Measurements from ENCODE around the gene EIF2AK3. TPM values are rescaled to one million over a fixed set of nuclear protein-coding genes. Genes with fewer than 3 reads are reported as not detected.
A peak's percentile ranks its signal among the peaks of the same experiment; 100 is the strongest.

The EIF2AK3 gene
- total and polyA plus RNA-seq, 7 donors = 3.0 to 16.6 (median 9.4) TPM

DNA sequence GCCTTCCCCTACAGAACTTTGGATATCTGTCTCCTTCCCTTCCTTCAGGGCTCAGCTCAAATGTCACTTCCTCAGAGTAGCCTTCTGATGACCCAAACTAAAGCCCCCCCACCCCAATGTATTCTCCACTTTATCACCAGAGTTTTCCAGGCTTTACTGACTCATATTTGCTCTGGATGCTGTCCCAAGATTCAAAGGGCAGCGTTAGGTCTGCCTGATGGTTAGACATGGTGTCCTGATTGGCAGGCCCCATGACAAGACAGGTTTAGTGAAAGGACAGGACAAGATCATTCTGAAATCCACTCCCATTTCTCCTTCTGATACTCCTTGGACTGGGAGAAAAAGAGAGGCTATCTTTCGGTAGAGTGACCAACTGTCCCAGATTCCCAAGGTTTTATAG lies 41.6 kb upstream of the EIF2AK3 start:
- no peaks in the 10 kb centered on the region for H3K9me3 ChIP-seq
- H3K4me3 ChIP-seq = no peak overlapping the region
- H3K27ac ChIP-seq = no peak overlapping the region
- intact Hi-C loops (cut with DNase I) = no loop called here
- H3K27me3 ChIP-seq = no peaks in the 10 kb centered on the region
- TF ChIP-seq POLR2A (IDR thresholded peaks at IDR 0.05) (no peak), EP300 (IDR thresholded peaks at IDR 0.05) (no peak), POLR2AphosphoS5 (IDR thresholded peaks at IDR 0.05) (no peak)
- TF ChIP-seq, protein P1, sequence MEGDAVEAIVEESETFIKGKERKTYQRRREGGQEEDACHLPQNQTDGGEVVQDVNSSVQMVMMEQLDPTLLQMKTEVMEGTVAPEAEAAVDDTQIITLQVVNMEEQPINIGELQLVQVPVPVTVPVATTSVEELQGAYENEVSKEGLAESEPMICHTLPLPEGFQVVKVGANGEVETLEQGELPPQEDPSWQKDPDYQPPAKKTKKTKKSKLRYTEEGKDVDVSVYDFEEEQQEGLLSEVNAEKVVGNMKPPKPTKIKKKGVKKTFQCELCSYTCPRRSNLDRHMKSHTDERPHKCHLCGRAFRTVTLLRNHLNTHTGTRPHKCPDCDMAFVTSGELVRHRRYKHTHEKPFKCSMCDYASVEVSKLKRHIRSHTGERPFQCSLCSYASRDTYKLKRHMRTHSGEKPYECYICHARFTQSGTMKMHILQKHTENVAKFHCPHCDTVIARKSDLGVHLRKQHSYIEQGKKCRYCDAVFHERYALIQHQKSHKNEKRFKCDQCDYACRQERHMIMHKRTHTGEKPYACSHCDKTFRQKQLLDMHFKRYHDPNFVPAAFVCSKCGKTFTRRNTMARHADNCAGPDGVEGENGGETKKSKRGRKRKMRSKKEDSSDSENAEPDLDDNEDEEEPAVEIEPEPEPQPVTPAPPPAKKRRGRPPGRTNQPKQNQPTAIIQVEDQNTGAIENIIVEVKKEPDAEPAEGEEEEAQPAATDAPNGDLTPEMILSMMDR (IDR thresholded peaks at IDR 0.05) = no peak
- WGBS, 2 donors = 55 to 90% methylated on average over 2 of the region's 2 CpGs
- no peaks in the 10 kb centered on the region for H3K36me3 ChIP-seq
- DNase-seq = no peak
- H3K4me1 ChIP-seq = no peaks in the 10 kb centered on the region

DNA sequence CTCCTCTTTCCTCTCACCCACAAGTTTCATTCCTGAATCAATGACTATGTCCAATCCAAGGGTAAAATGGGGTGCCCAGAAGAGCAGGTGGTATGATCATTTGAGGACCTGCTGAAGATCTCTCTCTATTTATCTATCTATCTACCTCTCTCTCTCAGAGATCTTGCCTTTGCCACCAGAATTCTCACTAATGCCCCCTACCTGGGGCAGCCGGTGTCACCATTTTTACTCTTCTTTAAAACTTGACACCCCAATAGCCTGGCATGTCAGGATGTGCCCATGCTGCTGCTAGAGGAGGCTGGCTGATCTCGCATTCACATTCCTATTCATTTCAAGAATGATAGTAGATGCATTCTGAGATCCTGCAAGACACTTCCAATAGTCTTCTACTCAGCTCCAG lies 40.0 kb upstream of the EIF2AK3 start:
- intact Hi-C loops (cut with DNase I) = no loop called here
- no peak for TF ChIP-seq POLR2AphosphoS5 (IDR thresholded peaks at IDR 0.05)
- TF ChIP-seq POLR2A (IDR thresholded peaks at IDR 0.05) = no peak
- TF ChIP-seq, protein P1 (IDR thresholded peaks at IDR 0.05) = no peak
- no peak for TF ChIP-seq EP300 (IDR thresholded peaks at IDR 0.05)
- Histone ChIP-seq H3K4me3 (no peak overlapping the region), H3K27me3 (no peaks in the 10 kb centered on the region), H3K27ac (no peak overlapping the region), H3K4me1 (no peaks in the 10 kb centered on the region), H3K9me3 (no peaks in the 10 kb centered on the region), H3K36me3 (no peaks in the 10 kb centered on the region)
- 88 to 97% methylated on average over 2 of the region's 2 CpGs for WGBS, 2 donors
- DNase-seq = no peak

DNA sequence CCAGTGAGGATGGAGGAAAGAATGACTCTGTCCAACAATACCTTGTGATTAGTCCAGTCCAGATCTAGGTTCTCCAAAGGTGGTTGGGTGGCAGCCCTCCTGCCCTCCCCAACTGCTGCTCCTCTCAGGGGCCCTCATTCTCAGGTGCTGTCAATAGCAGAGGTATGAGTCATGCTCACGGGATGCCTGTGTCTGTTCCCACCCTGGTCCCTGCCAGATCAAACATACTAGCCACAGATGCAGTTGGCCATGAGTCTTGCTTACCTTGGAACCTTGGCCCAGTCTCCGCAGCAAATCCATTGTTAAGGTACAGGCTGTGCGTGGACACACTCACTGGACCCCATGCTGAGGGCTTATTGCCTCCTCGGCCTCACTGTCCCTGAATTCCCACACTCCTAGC lies 39.3 kb upstream of the EIF2AK3 start:
- Histone ChIP-seq H3K4me3 (no peak overlapping the region), H3K27ac (no peak overlapping the region), H3K9me3 (no peaks in the 10 kb centered on the region), H3K36me3 (no peaks in the 10 kb centered on the region), H3K4me1 (no peaks in the 10 kb centered on the region), H3K27me3 (no peaks in the 10 kb centered on the region)
- intact Hi-C loops (cut with DNase I) = no loop called here
- 88 to 90% methylated on average over 4 of the region's 4 CpGs for WGBS, 2 donors
- DNase-seq = no peak
- TF ChIP-seq, protein P1 (IDR thresholded peaks at IDR 0.05) = no peak
- TF ChIP-seq POLR2AphosphoS5 (IDR thresholded peaks at IDR 0.05) (no peak), EP300 (IDR thresholded peaks at IDR 0.05) (no peak), POLR2A (IDR thresholded peaks at IDR 0.05) (no peak)

DNA sequence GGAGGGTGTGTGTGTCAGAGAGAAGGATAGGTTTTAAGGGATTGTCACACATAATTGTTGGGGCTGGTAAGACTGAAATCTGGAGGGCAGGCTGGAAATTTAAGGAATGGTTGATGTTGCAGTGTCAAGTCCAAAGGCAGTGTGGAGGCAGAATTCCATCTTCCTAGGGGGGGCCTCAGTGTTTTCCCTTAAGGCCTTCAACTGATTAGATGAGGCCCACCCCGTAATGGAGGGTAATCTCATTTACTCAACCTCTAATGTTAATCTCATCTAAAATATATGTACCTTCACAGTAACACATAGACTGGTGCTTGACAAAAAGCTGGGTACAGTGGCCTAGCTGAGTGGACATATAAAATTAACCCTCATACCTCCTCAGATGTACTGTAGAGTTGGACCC lies 33.4 kb upstream of the EIF2AK3 start:
- 95 to 98% methylated on average over 1 of the region's 1 CpG for WGBS, 2 donors

DNA sequence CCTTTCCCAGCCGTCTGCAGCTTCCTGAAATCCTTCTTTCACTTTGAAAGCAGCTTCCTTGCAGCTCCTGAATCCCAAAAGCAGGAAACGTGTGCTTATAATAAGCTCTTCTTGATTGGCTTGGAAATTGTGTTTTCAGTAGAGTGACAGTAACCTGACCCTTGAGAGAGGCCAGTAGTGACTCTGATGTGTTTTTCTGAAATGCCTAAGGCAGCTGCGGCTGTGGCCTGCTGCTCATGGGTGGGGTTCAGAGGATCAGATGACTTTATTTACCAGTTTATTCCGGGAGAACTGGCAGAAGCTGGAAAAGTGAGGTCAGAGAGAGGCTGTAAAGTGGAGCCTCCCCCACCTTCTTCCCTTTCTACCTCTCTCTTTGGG lies 32.3 kb upstream of the EIF2AK3 start:
- WGBS, 2 donors = 10 to 43% methylated on average over 4 of the region's 4 CpGs
- DNase-seq = peak; percentile 76
- no peaks in the 10 kb centered on the region for H3K4me1 ChIP-seq
- intact Hi-C loops (cut with DNase I) = no loop called here
- H3K27ac ChIP-seq = peak overlapping the region; percentile 13 to 70 (median 47)
- H3K4me3 ChIP-seq = no peak overlapping the region
- no peaks in the 10 kb centered on the region for H3K27me3 ChIP-seq
- no peaks in the 10 kb centered on the region for H3K36me3 ChIP-seq
- no peaks in the 10 kb centered on the region for H3K9me3 ChIP-seq
- peak in 1 of 4 donors; percentile 28 for TF ChIP-seq POLR2AphosphoS5 (IDR thresholded peaks at IDR 0.05)
- TF ChIP-seq EP300 (IDR thresholded peaks at IDR 0.05) = no peak
- no peak for TF ChIP-seq POLR2A (IDR thresholded peaks at IDR 0.05)
- TF ChIP-seq, protein P1 (IDR thresholded peaks at IDR 0.05) = no peak

More for the DNA sequence above, 33.4 kb upstream of the EIF2AK3 start:
- H3K27ac ChIP-seq = no peak overlapping the region
- no peaks in the 10 kb centered on the region for H3K9me3 ChIP-seq
- no peaks in the 10 kb centered on the region for H3K4me1 ChIP-seq
- no peak for DNase-seq
- no peaks in the 10 kb centered on the region for H3K36me3 ChIP-seq
- H3K4me3 ChIP-seq = no peak overlapping the region
- H3K27me3 ChIP-seq = no peaks in the 10 kb centered on the region
- intact Hi-C loops (cut with DNase I) = no loop called here
- TF ChIP-seq POLR2AphosphoS5 (IDR thresholded peaks at IDR 0.05) = no peak
- TF ChIP-seq, protein P1 (IDR thresholded peaks at IDR 0.05) = no peak
- TF ChIP-seq POLR2A (IDR thresholded peaks at IDR 0.05) = no peak
- TF ChIP-seq EP300 (IDR thresholded peaks at IDR 0.05) = no peak

Measured in sigmoid colon (tissue), 7 donors.